ENCODE measurements around the gene ATRNL1. TPM values are rescaled to one million over a fixed set of nuclear protein-coding genes. Genes with fewer than 3 reads are reported as not detected.

The ATRNL1 gene
- total and polyA plus RNA-seq, 2 of the 8 experiments (the other 6 are each of a cell fraction or from before 2014, with no cell fraction given): 5.1 to 17.6 TPM

DNA sequence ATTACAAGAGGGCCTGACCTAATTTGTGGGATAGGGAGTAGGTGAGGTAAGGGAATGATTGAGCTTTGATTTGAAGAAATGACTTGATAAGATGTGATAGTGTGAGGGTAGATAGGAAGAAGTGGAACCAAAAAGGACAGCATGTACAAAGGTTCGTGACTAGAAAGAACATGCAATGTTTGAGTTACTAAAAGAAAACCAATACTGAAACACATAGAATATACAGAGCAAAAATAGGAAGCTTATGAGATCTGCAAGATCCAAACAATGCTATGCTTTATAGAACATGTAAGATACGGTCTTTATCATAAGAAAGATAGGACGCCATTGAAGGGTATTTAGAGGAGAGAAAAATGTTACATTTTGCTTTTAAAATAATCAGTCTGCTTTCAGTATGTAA lies 343.8 kb downstream of the ATRNL1 start (continued):
- TF ChIP-seq TAF1 (IDR thresholded peaks at IDR 0.05; ENCODE audit: low read depth, low read length) (no peak), PHF8 (conservative IDR thresholded peaks at IDR 0.05; ENCODE audit: low read depth, low read length) (no peak), KDM1A (IDR thresholded peaks at IDR 0.05; ENCODE audit: borderline replicate concordance, low read length) (no peak), SRF (IDR thresholded peaks at IDR 0.05; ENCODE audit: low read depth, low read length) (no peak), KDM5A (IDR thresholded peaks at IDR 0.05; ENCODE audit: low read length) (no peak), NRF1 (IDR thresholded peaks at IDR 0.05; ENCODE audit: low read depth, low read length) (no peak), TAF7 (optimal IDR thresholded peaks at IDR 0.05; ENCODE audit: borderline replicate concordance, low read depth, low read length) (no peak), EP300 (IDR thresholded peaks at IDR 0.05; ENCODE audit: borderline replicate concordance in 1 of 2, low read depth in 2 of 2, low read length in 2 of 2) (no peak), GABPA (IDR thresholded peaks at IDR 0.05; ENCODE audit: borderline replicate concordance, insufficient read depth, low read length) (no peak), MAX (IDR thresholded peaks at IDR 0.05) (no peak), POU5F1 (IDR thresholded peaks at IDR 0.05; ENCODE audit: low read depth, low read length) (no peak), JUND (IDR thresholded peaks at IDR 0.05; ENCODE audit: low read length) (no peak), CBX8 (IDR thresholded peaks at IDR 0.05; ENCODE audit: borderline replicate concordance, low read depth, low read length) (no peak), HDAC2 (IDR thresholded peaks at IDR 0.05; ENCODE audit: borderline replicate concordance in 1 of 2, low read depth in 2 of 2, low read length in 2 of 2) (no peak)
- TF ChIP-seq, protein P1, sequence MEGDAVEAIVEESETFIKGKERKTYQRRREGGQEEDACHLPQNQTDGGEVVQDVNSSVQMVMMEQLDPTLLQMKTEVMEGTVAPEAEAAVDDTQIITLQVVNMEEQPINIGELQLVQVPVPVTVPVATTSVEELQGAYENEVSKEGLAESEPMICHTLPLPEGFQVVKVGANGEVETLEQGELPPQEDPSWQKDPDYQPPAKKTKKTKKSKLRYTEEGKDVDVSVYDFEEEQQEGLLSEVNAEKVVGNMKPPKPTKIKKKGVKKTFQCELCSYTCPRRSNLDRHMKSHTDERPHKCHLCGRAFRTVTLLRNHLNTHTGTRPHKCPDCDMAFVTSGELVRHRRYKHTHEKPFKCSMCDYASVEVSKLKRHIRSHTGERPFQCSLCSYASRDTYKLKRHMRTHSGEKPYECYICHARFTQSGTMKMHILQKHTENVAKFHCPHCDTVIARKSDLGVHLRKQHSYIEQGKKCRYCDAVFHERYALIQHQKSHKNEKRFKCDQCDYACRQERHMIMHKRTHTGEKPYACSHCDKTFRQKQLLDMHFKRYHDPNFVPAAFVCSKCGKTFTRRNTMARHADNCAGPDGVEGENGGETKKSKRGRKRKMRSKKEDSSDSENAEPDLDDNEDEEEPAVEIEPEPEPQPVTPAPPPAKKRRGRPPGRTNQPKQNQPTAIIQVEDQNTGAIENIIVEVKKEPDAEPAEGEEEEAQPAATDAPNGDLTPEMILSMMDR (IDR thresholded peaks at IDR 0.05; ENCODE audit: control extremely low read depth in 1 of 3, insufficient read depth in 1 of 3, low read depth in 1 of 3, low read length in 3 of 3): no peak

All from H1 (cell line).